Activated CD4-positive, alpha-beta T cell treated with anti-CD3 and anti-CD28 coated beads for 36 hours (primary cell): Measurements from ENCODE around the gene TRMT11. TPM values are rescaled to one million over a fixed set of nuclear protein-coding genes. Genes with fewer than 3 reads are reported as not detected.
A peak's percentile ranks its signal among the peaks of the same experiment; 100 is the strongest.

ENCODE experiments used
- ATAC-seq: fragments of 200-7000 bp; cut with Tn5 transposase; one replicate; pipeline ENCODE4 v1.10.0; 2021; ENCODE audit warnings: mild to moderate bottlenecking, moderate library complexity
- CTCF ChIA-PET: fragments of 350-600 bp; sonication (Branson Sonifier 250); formaldehyde crosslinking; loops from one replicate; lab custom pipeline; 2021; ENCODE audit warnings: antibody characterized with exemption; lab: Charles Lee
- POLR2A ChIA-PET: fragments of 350-600 bp; sonication (Branson Sonifier 250); formaldehyde crosslinking; loops from one replicate; lab custom pipeline; 2021; ENCODE audit warnings: antibody characterized with exemption, inconsistent platforms; lab: Charles Lee
- DNase-seq: peaks from one replicate; pipeline ENCODE4 v3.0.0-alpha.2; 2020
- H3K27ac Mint-ChIP-seq: one replicate; pipeline ENCODE4 v1.8.0; 2021; ENCODE audit warnings: mixed read lengths
- H3K27me3 Mint-ChIP-seq: one replicate; pipeline ENCODE4 v1.8.0; 2021; ENCODE audit warnings: mixed read lengths
- H3K36me3 Mint-ChIP-seq: one replicate; pipeline ENCODE4 v1.8.0; 2021; ENCODE audit warnings: low read depth, mixed read lengths
- H3K4me1 Mint-ChIP-seq: one replicate; pipeline ENCODE4 v1.8.0; 2021; ENCODE audit warnings: mixed read lengths
- H3K4me3 Mint-ChIP-seq: one replicate; pipeline ENCODE4 v1.8.0; 2021; ENCODE audit warnings: mild to moderate bottlenecking, moderate library complexity, mixed read lengths
- H3K9me3 Mint-ChIP-seq: one replicate; pipeline ENCODE4 v1.8.0; 2021; ENCODE audit warnings: low read depth, mixed read lengths
- intact Hi-C, 2 experiments: fragments of 100-400 bp; cut with DNase I in 1 of 2; cut with micrococcal nuclease in 1 of 2; formaldehyde crosslinking; loops; one replicate each; pipeline versions ENCODE4 v1.14.2 to v1.15.1; 2022 to 2024; cut with DNase I, micrococcal nuclease
- total RNA-seq, 2 experiments: library from RNA; stranded (reverse); gene quantifications; one replicate each; pipeline ENCODE4 v1.2.3, GENCODE V29; 2021

TRMT11 gene
- total RNA-seq, 2 experiments from 2014 or later = 33.4 to 40.5 TPM

DNA sequence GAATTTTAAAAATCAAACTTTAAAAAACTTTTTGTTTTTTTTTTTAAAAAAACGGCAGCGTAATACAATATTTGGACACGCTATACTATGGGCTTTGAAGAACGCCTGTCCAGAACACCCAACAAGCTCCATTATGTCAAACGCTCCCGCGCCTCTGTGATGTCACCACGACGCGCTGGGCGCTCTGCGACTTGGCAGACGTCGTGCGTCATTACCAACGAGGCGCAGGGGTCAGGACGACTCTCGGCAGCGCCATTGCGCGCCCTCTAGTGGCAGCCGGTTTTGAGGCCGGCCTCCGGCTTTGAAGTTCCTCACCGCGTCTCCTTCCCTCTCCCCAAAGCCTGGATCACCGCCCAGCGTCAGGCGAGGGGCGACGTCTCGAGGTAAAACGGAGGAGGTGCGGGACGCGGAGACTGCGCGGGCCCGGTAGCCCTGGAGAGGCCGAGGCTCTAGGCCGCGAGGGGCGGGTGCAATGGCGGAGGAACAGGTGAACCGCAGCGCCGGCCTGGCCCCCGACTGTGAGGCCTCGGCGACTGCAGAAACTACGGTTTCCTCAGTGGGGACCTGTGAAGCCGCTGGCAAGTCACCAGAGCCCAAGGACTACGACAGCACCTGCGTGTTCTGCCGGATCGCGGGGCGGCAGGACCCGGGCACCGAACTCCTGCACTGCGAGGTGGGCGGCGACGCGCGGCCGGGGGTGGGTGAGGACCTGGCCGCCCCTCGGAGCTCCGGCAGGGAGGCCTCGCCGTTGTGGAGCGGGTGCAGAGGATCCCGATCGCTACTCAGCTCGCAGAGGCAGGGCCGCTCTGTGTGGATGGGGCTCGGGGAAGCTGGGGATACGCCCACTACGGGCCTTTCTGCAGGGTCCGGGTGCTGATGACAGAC lies 29.6 kb upstream of the TRMT11 start, which contains the start of gene HINT3:
TSS of gene HINT3 (plus strand) at position 265 of the 885 bp plus-strand sequence. CDS start at position 473, 208 bp downstream.
- POLR2A ChIA-PET = interaction anchor here (0.6 to 2.5 kb wide), 11 partner anchors 10 to 175 kb away, joined by 3 to 22 read pairs (median 4); partner anchors contain the start of genes NCOA7 and TRMT11
- no peak within 1 kb of the TSS for H3K4me3 Mint-ChIP-seq

DNA sequence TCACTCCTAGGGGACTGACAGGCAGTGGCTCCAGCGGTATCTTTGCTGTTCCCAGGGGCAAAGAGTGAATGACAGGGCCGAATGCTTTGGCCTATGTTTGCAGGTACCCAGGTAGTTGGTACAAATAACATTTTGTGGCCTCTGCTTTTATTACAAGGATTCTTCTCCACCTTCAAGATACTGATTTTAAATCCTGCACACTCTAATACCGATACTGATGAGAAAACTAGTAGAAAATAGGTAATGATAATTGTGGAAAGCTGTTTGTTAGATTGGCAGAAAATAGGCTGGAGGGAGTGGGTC lies 29.0 kb upstream of the TRMT11 start:
- CTCF ChIA-PET = interaction anchor here (0.5 to 4.2 kb wide), 23 partner anchors 8 to 1306 kb away, joined by 3 to 48 read pairs (median 5); partner anchors contain the start of genes NCOA7 and TRMT11
- H3K4me3 Mint-ChIP-seq = no peak overlapping the region
- no peaks in the 10 kb centered on the region for H3K36me3 Mint-ChIP-seq
- H3K4me1 Mint-ChIP-seq = peaks cover 7% of the 10 kb centered on the region
- ATAC-seq (no peak), DNase-seq (no peak)
- POLR2A ChIA-PET = interaction anchor here (1.0 to 2.5 kb wide), 4 partner anchors 29 to 176 kb away, joined by 3 to 22 read pairs (median 8); partner anchors contain the start of genes NCOA7 and TRMT11
- intact Hi-C loops = loop anchor here (2.0 to 5.0 kb wide), 5 partner anchors 53 to 657 kb away; partner anchors contain the start of genes CENPW (in 1 of the 2), HDDC2 (in 1 of the 2) and HEY2 (in 1 of the 2)
- H3K27ac Mint-ChIP-seq = no peak overlapping the region
- peaks cover 3% of the 10 kb centered on the region for H3K27me3 Mint-ChIP-seq
- H3K9me3 Mint-ChIP-seq = no peaks in the 10 kb centered on the region

More for the DNA sequence above, 29.6 kb upstream of the TRMT11 start, which contains the start of gene HINT3:
- H3K4me1 Mint-ChIP-seq = peaks cover 5% of the 10 kb centered on the region
- intact Hi-C loops = loop anchor here (1.0 to 5.0 kb wide), 14 partner anchors 18 to 656 kb away; partner anchors contain the start of genes TRMT11 (in 2 of the 2), CENPW (in 1 of the 2), HDDC2 (in 1 of the 2) and HEY2 (in 1 of the 2)
- DNase-seq (peak; percentile 99), ATAC-seq (peak; percentile 89)
- CTCF ChIA-PET = interaction anchor here (0.5 to 4.2 kb wide), 54 partner anchors 8 to 1447 kb away, joined by 3 to 48 read pairs (median 4); partner anchors contain the start of genes NCOA7 and TRMT11
- no peaks in the 10 kb centered on the region for H3K36me3 Mint-ChIP-seq
- H3K27me3 Mint-ChIP-seq = peaks cover 6% of the 10 kb centered on the region
- no peaks in the 10 kb centered on the region for H3K9me3 Mint-ChIP-seq
- peak within 1 kb of the TSS; percentile 65 for H3K27ac Mint-ChIP-seq

DNA sequence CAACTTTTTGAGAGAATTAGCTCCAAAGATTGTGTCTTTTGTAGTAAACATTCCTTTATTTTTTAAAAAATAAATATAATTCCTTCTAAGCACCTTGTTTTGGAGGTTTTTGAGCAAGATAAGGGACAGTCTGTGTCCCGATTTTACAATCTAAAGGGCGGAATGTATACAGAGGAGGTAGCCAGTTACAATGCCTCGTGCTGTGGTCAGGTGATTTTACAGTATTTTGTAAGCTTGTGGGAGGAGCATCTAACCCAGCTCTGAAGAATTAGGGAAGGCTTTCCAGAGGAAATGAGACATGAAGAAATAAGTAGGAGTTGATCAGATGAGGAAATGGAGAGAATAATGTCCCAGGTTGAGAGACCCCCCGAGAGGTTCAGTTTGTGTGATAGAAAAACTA lies 28.5 kb upstream of the TRMT11 start:
- Mint-ChIP-seq H3K4me3 (no peak overlapping the region), H3K36me3 (no peaks in the 10 kb centered on the region), H3K27ac (no peak overlapping the region), H3K4me1 (peaks cover 7% of the 10 kb centered on the region), H3K9me3 (no peaks in the 10 kb centered on the region), H3K27me3 (peaks cover 2% of the 10 kb centered on the region)
- intact Hi-C loops = loop anchor here (2.0 to 5.0 kb wide), 5 partner anchors 53 to 657 kb away; partner anchors contain the start of genes CENPW (in 1 of the 2), HDDC2 (in 1 of the 2) and HEY2 (in 1 of the 2)
- ChIA-PET CTCF (interaction anchor here (0.8 to 4.2 kb wide), 15 partner anchors 10 to 196 kb away, joined by 3 to 48 read pairs (median 13); partner anchors contain the start of genes NCOA7 and TRMT11), POLR2A (interaction anchor here (1.0 to 2.5 kb wide), 4 partner anchors 29 to 176 kb away, joined by 3 to 22 read pairs (median 8); partner anchors contain the start of genes NCOA7 and TRMT11)
- DNase-seq (no peak), ATAC-seq (no peak)

- Mint-ChIP-seq H3K4me1 (peaks cover 13% of the 10 kb centered on the region), H3K4me3 (no peak overlapping the region), H3K9me3 (no peaks in the 10 kb centered on the region), H3K27ac (no peak overlapping the region), H3K27me3 (no peaks in the 10 kb centered on the region), H3K36me3 (no peaks in the 10 kb centered on the region)
- ChIA-PET POLR2A (no interaction called here), CTCF (interaction anchor here (1.0 to 4.2 kb wide), 5 partner anchors 12 to 54 kb away, joined by 3 to 26 read pairs (median 3); no protein-coding TSS in a partner anchor)
- intact Hi-C loops = loop anchor here (5.0 kb wide), 2 partner anchors 383 to 647 kb away; partner anchors contain the start of gene CENPW (in 1 of the 2)
- ATAC-seq (no peak), DNase-seq (no peak)
Observed at GRCh38 chr6:125959041-125959440, 27.3 kb upstream of the TRMT11 start.

DNA sequence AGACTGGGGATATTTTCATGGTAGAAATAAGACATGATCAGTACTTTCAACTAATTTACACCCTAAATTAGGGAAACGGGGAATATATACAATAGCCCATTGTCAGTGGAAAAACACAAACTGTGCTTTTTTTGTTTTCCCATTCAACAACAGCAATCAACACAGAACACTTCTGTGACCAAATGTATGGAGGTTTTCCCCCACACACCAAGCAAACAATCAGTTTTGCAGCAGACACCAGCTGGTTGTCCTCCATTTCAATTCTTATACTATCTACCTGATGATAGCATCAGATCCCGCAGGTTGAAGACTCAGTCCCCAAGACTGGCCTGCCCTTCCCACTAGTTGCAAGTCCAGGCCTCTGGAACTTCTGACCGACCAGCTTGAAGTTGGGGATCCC lies 25.2 kb upstream of the TRMT11 start:
- Mint-ChIP-seq H3K4me3 (no peak overlapping the region), H3K9me3 (no peaks in the 10 kb centered on the region), H3K36me3 (no peaks in the 10 kb centered on the region), H3K4me1 (peaks cover 11% of the 10 kb centered on the region), H3K27me3 (no peaks in the 10 kb centered on the region), H3K27ac (no peak overlapping the region)
- intact Hi-C loops = no loop called here
- ChIA-PET CTCF (interaction anchor here (0.7 to 4.2 kb wide), 8 partner anchors 9 to 653 kb away, joined by 3 to 23 read pairs (median 4); no protein-coding TSS in a partner anchor), POLR2A (interaction anchor here (0.6 kb wide), 1 partner anchor 822 kb away, joined by 3 read pairs; no protein-coding TSS in a partner anchor)
- no peak for DNase-seq
- no peak for ATAC-seq

DNA sequence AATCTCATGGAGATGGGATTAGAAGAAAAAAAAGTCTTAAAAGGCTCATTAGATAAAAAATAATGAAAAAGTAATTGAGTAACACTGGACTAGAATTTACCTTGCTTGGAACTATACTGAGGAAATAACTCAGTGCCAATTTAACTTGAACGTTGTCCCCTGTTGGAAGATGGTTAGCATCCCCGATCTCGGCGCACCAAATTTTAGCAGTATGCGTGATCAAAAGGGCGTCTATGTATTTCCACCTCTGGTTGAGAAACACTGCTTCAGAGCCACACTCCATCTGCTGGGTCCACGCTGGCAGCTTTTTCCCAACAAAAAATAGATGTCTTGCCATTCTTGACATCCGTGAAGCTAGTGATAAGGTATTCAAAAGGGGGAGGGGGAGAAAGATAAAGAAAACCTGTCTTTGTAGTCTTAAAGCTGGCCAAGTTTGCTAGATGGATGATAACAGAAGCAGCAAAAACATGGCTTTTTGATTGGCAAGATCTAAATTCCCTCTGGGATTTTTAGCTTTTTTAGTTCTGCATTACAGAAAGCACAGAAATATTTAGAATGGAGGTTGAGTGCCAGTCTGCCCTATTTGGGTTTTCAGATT lies 23.3 kb upstream of the TRMT11 start:
- peaks cover 11% of the 10 kb centered on the region for H3K4me1 Mint-ChIP-seq

GRCh38 chr6:125963817-125964216 lies 22.5 kb upstream of the TRMT11 start:
- Mint-ChIP-seq H3K4me1 (peaks cover 16% of the 10 kb centered on the region), H3K27ac (no peak overlapping the region), H3K9me3 (no peaks in the 10 kb centered on the region), H3K27me3 (no peaks in the 10 kb centered on the region), H3K4me3 (no peak overlapping the region), H3K36me3 (peaks cover 9% of the 10 kb centered on the region)
- ATAC-seq (no peak), DNase-seq (no peak)
- POLR2A ChIA-PET = interaction anchor here (1.2 kb wide), 1 partner anchor 183 kb away, joined by 3 read pairs; no protein-coding TSS in a partner anchor
- CTCF ChIA-PET = interaction anchor here (1.0 to 2.3 kb wide), 4 partner anchors 8 to 58 kb away, joined by 3 to 16 read pairs (median 5); no protein-coding TSS in a partner anchor
- intact Hi-C loops = no loop called here

More for the DNA sequence above, 23.3 kb upstream of the TRMT11 start:
- ChIA-PET CTCF (interaction anchor here (0.6 to 4.2 kb wide), 5 partner anchors 11 to 182 kb away, joined by 3 to 23 read pairs (median 3); no protein-coding TSS in a partner anchor), POLR2A (no interaction called here)
- H3K4me3 Mint-ChIP-seq = no peak overlapping the region
- no peak for DNase-seq
- H3K36me3 Mint-ChIP-seq = peaks cover 6% of the 10 kb centered on the region
- intact Hi-C loops = no loop called here
- peak overlapping the region; percentile 6 for H3K27ac Mint-ChIP-seq
- no peaks in the 10 kb centered on the region for H3K27me3 Mint-ChIP-seq
- no peak for ATAC-seq
- no peaks in the 10 kb centered on the region for H3K9me3 Mint-ChIP-seq

DNA sequence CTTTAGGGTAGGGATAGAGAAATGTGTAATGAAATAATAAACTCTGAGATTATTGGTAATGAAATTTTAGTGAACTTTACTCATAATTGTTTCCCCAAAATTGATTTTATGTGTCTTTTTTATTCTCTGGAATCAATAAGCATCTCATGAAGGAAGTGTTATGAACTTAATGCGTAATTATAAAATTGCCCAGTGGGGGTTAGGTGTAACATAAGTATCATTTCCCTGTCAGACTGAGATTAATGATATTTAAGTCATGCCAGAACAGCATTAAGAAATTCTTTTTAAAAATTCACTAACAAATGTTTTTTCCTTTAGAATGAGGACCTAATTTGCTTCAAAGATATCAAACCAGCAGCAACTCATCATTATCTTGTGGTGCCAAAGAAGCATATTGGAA lies 19.8 kb upstream of the TRMT11 start:
- Mint-ChIP-seq H3K27me3 (no peaks in the 10 kb centered on the region), H3K36me3 (peaks cover 16% of the 10 kb centered on the region), H3K4me3 (no peak overlapping the region), H3K27ac (no peak overlapping the region), H3K4me1 (peaks cover 14% of the 10 kb centered on the region), H3K9me3 (no peaks in the 10 kb centered on the region)
- intact Hi-C loops = no loop called here
- ATAC-seq = no peak
- ChIA-PET POLR2A (no interaction called here), CTCF (no interaction called here)
- no peak for DNase-seq

- CTCF ChIA-PET = no interaction called here
- Mint-ChIP-seq H3K9me3 (no peaks in the 10 kb centered on the region), H3K27ac (no peak overlapping the region), H3K4me1 (peaks cover 7% of the 10 kb centered on the region), H3K4me3 (no peak overlapping the region), H3K27me3 (no peaks in the 10 kb centered on the region), H3K36me3 (peaks cover 16% of the 10 kb centered on the region)
- POLR2A ChIA-PET = no interaction called here
- no peak for ATAC-seq
- DNase-seq = no peak
- intact Hi-C loops = no loop called here
Observed at GRCh38 chr6:125968493-125968892, 17.8 kb upstream of the TRMT11 start.

GRCh38 chr6:125970760-125971159 lies 15.6 kb upstream of the TRMT11 start:
- Mint-ChIP-seq H3K9me3 (no peaks in the 10 kb centered on the region), H3K4me3 (no peak overlapping the region), H3K27ac (no peak overlapping the region), H3K27me3 (no peaks in the 10 kb centered on the region), H3K4me1 (peaks cover 9% of the 10 kb centered on the region), H3K36me3 (peaks cover 19% of the 10 kb centered on the region)
- no peak for DNase-seq
- intact Hi-C loops = loop anchor here in 1 of 2 experiments (10.0 kb wide), 1 partner anchor 326 kb away; no protein-coding TSS in a partner anchor
- CTCF ChIA-PET = interaction anchor here (0.7 to 2.4 kb wide), 11 partner anchors 8 to 189 kb away, joined by 3 to 22 read pairs (median 3); partner anchors contain the start of genes HINT3, NCOA7 and TRMT11
- POLR2A ChIA-PET = no interaction called here
- ATAC-seq = no peak
